Stimulated activated CD8-positive, alpha-beta memory T cell treated with anti-CD3 and anti-CD28 coated beads, Interleukin-2, amount 100 ng/mL, for 48 hours (primary cell): ENCODE data around the gene SEMA4F.
A peak's percentile ranks its signal among the peaks of the same experiment; 100 is the strongest.

Experiments used
- DNase-seq, 2 donors: peaks; one replicate each; pipeline ENCODE4 v3.0.0-alpha.2; 2020; ENCODE audit warnings: low read depth in 2 of 2

The SEMA4F gene

DNA sequence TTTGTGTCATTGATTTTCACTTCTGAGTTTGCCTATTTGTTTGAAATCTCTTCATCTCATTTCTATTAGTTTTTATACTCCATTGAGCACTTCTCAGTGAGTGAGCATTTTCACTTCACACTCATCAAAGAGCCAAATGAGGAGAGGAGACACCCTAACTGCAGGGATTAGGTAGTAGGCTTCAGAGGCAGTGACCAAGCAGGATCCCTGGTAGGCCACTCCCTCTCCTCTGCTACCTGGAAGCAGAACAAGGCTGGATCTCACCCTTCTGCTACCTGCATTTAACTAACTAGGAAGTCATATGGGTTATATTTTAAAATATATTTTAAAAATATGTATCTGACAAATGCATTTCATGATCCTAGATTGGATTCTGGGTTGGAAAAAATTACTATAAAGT is 52.7 kb downstream of the SEMA4F start:
- no peak for DNase-seq

DNA sequence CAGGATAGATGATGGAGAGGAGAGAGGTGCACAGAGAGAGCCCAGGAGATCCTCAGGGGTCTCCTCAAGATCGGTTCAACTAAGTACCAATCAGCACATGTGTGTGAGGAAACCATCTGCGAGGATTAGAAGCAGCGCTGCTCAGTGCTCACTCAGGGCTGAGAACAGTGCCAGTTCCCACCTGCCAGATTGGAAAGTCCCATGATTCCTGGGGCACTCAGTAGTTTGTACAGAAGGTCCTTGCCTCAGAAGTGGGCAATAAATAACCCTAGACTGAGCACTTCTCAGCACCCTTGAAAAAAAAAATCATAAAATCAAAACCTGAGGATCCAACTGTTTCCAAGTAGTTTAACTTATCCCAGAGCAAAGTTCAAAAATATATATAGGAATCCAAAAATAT is 53.8 kb downstream of the SEMA4F start:
- DNase-seq = no peak

DNA sequence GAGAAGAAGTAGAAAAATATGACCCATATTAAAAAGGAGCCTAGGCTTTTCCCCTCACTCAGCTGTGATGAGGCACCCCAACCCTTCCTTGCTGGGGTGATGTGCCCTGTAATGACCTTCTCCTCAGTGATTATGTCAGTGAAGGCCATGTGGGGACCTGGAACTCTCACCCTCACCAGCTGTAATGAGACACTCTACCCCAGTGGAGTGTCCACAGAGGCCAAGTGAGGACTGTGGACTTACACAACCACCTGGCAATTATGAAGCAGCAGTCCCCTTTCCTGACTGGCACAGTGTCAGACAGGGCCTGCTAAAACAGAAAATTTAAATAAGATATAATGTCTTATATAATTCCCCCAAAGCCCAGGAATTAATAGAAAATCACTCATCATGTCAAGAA is 54.2 kb downstream of the SEMA4F start:
- DNase-seq = no peak

DNA sequence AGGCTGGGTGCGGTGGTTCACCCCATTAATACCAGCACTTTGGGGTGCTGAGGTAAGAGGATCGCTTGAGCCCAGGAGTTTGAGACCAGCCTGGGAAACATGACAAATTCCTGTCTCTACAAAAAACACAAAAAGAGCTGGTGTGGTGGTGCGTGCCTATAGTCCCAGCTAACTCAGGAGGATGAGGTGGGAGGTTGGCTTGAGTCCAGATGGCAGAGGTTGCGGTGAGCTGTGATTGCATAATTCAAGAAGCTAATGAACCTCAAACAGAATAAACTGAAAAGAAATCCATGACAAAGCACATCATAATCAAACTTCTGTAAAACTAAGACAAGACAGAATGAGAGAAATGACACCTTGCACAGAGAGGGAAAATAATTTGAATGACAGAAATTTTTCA is 54.8 kb downstream of the SEMA4F start:
- no peak for DNase-seq

DNA sequence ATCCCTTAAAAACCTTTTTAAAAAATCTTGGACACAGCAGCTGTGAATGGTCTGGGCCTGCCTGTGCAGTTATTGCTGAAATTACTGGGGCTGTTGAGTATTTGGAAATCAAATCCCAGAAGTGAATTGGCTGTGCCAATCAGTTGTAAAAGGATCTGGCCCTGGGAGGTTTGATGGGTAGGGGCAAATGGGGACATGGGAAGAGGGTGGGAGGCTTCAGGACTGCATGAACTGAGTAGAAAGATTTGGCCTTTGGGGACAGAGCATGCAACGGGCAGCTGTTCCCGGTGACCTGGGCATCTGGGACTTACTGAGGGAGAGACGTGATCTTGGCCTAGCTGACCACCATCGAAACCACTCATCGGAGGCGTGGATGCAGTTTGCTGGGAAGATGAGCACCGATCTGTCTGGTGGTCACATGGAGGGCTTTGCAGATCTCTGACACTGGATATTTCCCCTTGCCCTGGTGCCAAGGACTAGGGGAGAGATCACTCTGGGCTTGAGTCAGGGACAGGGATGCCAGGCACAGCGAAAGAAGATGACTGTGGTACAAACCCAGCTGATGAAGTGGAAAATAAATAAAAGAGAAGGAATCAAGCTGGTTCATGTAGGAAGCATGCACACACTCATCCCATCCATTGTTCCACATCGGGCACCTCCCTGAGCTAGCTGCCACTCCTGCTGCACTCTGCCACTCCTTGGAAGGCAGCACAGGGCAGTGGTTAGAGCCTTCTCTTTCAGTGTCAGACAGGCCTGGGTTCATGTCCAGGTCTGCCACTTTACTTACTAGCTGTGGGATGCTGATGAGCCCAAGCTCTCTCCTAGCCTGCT is 58.4 kb downstream of the SEMA4F start:
- DNase-seq = no peak

DNA sequence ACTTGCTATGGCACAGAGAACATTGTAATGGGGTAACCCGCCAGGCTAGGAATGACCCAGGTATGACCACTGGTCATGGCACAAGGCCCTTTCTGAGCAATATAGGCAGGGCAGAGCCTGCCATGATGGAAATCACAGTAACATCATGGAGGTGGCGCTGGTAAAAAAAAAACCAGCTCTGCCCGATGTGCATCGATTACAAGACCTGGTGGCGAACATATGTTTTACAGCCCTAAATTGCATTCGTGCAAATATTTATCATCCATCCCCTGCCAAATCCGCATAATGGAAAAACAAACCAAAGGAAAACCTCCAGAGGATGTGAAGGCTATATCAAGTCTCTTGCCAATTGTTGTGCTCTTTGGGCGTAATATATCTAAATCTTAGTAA is 60.6 kb downstream of the SEMA4F start:
- no peak for DNase-seq

DNA sequence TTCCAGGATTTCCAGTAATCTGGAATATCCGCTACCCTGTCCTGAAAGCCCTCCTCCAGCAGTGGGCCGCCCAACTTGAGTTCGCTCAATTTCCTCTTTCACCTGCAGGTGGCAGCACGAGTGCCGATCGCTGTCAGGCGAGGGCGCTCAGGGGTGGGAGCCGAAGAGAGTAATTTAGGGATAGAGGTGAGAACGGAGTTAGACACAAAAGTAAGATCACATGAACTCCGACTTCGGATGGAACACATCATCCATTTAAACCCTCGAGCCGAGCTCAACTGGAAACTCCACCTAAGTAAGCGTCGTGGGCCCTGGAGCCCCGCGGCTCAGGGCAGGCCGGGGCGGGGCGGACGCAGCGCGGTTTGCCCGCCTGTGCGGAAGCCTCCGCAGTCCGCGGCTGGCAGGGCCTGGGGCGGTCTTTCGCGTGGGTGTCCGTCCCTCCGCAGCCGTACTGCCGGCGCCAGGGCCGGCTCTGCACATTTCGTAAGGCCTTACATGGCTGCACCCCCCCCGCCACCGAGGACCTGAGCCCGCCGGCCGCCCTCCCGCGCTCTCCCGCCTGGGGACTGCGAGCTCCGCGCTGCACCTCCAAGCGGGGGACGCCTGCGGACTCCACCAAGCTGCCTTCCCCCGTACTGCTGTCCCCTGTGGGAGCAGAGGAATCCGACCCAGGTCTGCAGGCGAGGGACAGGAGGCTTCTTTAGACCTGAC is 61.2 kb downstream of the SEMA4F start:
- peak; percentile 67 to 73 for DNase-seq

DNA sequence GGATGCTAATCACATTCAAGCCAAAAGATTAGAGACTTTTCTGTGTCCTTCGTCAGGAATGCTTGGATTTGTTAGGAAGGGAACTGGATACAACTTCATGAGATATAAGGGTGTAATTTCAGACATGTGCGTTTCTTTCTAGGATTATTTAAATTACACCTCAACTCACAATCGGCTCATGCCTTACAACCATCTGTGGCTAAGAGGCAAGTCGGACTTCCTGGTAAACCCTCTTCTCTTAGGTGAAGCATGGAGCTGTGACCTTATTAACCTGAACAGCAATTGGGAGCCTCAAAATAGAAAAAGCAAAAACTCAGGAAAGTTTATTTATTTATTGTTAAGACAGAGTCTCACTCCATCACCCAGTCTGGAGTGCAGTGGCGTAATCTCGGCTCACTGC is 61.8 kb downstream of the SEMA4F start:
- DNase-seq = no peak

DNA sequence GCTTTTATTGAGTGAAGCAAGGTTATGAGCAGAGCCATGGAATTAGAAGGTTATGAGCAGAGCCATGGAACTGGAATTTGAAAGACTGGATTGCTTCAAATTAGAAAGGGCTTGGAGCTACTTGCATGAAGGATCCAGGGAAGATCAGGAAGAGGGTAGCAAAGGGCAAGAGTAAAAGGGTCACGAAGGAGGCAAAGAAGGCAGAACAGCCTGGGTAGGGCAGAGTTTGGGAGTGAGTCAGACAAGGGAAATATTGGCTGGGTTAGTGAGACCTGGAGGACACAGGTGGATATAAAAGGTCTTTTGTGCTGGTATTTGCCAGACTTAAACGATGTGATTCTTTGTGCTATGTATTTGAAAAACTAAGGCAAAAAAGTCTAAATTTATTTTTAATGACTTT is 65.0 kb downstream of the SEMA4F start:
- no peak for DNase-seq

DNA sequence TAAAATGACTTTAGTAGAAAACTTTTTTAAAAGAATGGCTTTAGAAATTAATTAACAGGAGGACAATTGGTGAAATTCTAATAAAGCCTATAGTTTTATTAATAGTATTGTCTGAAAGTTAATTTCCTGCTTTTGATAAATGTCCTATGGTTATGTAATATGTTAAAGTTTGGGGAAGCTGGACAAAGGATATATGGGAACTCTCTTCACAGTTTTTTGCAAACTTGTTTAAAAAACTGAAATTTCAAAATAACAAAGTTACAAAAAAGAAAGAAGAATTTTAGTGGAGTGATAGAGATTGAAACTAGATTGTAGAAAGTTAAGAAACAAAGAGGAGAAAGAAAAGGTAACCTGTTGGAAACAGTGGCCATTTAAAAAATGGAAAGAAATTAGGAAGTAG is 67.3 kb downstream of the SEMA4F start:
- no peak for DNase-seq

DNA sequence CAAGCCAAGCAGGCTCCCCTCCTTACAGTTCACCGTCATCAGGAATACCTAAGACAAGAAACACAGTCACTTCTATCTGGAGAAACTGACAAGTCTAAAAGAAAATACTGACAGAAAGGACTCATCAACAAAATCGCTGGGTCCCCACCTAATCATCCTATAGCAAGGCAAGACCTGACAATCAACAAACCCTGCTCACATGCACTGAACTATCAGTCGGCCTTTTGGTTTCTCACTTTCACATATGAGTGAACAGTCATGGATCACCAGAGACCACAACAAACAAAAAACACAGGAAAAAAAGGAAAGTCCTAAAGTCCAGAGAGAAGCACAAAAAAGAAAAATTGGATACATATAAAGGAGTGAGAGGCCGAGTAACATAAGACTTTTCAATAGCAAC is 70.4 kb downstream of the SEMA4F start:
- no peak for DNase-seq

DNA sequence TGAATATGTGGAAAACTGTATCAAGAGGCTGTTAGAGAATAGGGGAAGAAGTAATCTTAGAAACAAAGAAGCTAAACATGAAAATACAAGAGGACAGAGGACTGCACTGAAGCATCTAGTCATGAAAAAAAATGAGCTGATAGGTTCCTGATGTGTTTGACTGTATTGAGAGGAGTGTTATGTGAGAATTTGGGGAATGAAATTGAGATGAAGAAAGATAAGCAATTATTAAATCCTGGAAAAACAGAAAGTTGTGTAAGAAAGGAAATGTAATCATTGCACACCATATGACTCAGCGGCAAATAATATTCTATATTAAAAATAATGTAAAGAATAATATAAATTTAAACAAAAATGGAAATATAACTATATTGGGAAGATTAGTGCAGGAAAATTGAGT is 71.2 kb downstream of the SEMA4F start:
- DNase-seq = no peak

DNA sequence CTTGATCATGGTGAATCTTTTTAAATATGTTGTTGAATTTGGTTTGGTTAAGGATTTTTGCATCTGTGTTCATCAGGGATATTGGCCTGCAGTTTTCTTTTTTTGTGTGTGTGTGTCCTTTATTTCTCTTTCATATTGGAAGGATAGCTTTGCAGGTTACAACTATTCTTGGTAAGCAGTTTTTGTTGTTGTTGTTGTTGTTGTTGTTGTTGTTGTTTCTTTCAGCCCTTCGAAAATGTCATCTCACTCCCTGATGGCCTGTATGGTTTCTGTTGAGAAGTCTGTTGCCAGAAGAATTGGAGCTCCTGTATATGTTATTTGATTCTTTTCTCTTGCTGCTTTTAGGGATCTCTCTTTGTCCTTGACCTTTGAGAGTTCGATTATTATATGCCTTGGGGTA is 74.8 kb downstream of the SEMA4F start:
- no peak for DNase-seq

DNA sequence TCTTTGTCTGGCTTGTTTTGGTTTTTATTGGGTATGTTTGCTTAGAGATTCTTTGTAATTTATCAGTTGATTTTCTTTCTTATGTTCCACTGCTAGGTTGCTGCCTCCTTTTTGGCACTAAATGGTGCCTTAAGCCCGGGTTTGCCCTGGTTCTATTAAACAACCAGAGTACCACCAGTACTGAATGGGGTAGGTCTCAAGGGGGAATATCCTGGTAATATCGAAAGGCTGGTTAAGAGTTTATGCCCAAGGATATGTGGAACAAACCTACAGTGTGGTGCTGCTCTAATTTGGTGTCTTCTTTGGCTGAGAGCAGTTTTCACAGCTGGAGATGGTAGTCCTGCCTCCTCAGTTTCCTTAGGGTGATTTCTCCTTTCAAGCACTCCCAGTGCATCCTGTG is 76.5 kb downstream of the SEMA4F start:
- DNase-seq = no peak
